HG02571 (cell line): Measurements from ENCODE around the gene ASCC1.
"Not testable (repeated sequence)": the region's sequence is repeated elsewhere in the genome, so short reads cannot be mapped to it uniquely, and the experiment has no call there.

Source experiments
- ATAC-seq: cut with Tn5 transposase; IDR thresholded peaks from one replicate; pipeline ENCODE4 v1.9.1; 2021; ENCODE audit warnings: mild to moderate bottlenecking, moderate library complexity; ENCODE audit not compliant: unreplicated experiment

The ASCC1 gene

GRCh38 chr10:72173619-72174296 lies 42.3 kb downstream of the ASCC1 start:
- no peak for ATAC-seq

- ATAC-seq = no peak
Observed at GRCh38 chr10:72173262-72173618, 42.8 kb downstream of the ASCC1 start.

- ATAC-seq = no peak
Observed at GRCh38 chr10:72171175-72171630, 44.9 kb downstream of the ASCC1 start.

GRCh38 chr10:72170733-72171132 lies 45.3 kb downstream of the ASCC1 start:
- ATAC-seq = no peak

GRCh38 chr10:72170263-72170662 lies 45.8 kb downstream of the ASCC1 start:
- ATAC-seq = no peak

- no peak for ATAC-seq
Observed at GRCh38 chr10:72167118-72167517, 49.0 kb downstream of the ASCC1 start.

- ATAC-seq = no peak
Observed at GRCh38 chr10:72164617-72165016, 51.5 kb downstream of the ASCC1 start.

- ATAC-seq = no peak
Observed at GRCh38 chr10:72162978-72163377, 53.1 kb downstream of the ASCC1 start.

GRCh38 chr10:72158176-72158575 lies 57.9 kb downstream of the ASCC1 start:
- no peak for ATAC-seq

GRCh38 chr10:72156223-72156622 lies 59.9 kb downstream of the ASCC1 start:
- ATAC-seq = no peak

GRCh38 chr10:72152286-72152685 lies 63.8 kb downstream of the ASCC1 start:
- no peak for ATAC-seq

GRCh38 chr10:72150746-72151478 lies 65.2 kb downstream of the ASCC1 start:
- not testable (repeated sequence) for ATAC-seq

- not testable (repeated sequence) for ATAC-seq
Observed at GRCh38 chr10:72147324-72147584, 68.8 kb downstream of the ASCC1 start.

GRCh38 chr10:72146559-72147323 lies 69.3 kb downstream of the ASCC1 start:
- ATAC-seq = no peak

- no peak for ATAC-seq
Observed at GRCh38 chr10:72146071-72146470, 70.0 kb downstream of the ASCC1 start.

GRCh38 chr10:72145657-72146056 lies 70.4 kb downstream of the ASCC1 start:
- no peak for ATAC-seq

GRCh38 chr10:72140850-72141249 lies 75.2 kb downstream of the ASCC1 start:
- no peak for ATAC-seq

- no peak for ATAC-seq
Observed at GRCh38 chr10:72140174-72140573, 75.9 kb downstream of the ASCC1 start.

- ATAC-seq = no peak
Observed at GRCh38 chr10:72137583-72137982, 78.5 kb downstream of the ASCC1 start.

GRCh38 chr10:72136225-72136624 lies 79.9 kb downstream of the ASCC1 start:
- ATAC-seq = not testable (repeated sequence)

GRCh38 chr10:72134785-72135767 lies 81.0 kb downstream of the ASCC1 start:
- ATAC-seq = no peak
